ENCODE results near the gene GLB1L2.

- TF ChIP-seq CTCF (IDR thresholded peaks at IDR 0.05; ENCODE audit: low read depth, low read length) (no peak), EZH2phosphoT487 (IDR thresholded peaks at IDR 0.05; ENCODE audit: low read depth) (no peak)
Observed at GRCh38 chr11:134407923-134408322, 76.1 kb downstream of the GLB1L2 start.
